ENCODE results near the gene CLTC.
A peak's percentile ranks its signal among the peaks of the same experiment; 100 is the strongest.
"Not testable (repeated sequence)": the region's sequence is repeated elsewhere in the genome, so short reads cannot be mapped to it uniquely, and the experiment has no call there.

Gene CLTC

GRCh38 chr17:59652119-59652518 lies 32.4 kb downstream of the CLTC start:
- TF ChIP-seq CTCF (IDR thresholded peaks at IDR 0.05; ENCODE audit: poor library complexity, severe bottlenecking): no peak
- H3K36me3 ChIP-seq (ENCODE audit: low read depth): peaks cover 96% of the 10 kb centered on the region
- no peak overlapping the region for H3K4me3 ChIP-seq (ENCODE audit: severe bottlenecking)

GRCh38 chr17:59656624-59657023 lies 36.9 kb downstream of the CLTC start:
- H3K9me3 ChIP-seq (ENCODE audit: severe bottlenecking); H3K4me1 ChIP-seq (ENCODE audit: insufficient read depth, poor library complexity, severe bottlenecking); H3K27me3 ChIP-seq (ENCODE audit: insufficient read depth, poor library complexity, severe bottlenecking); H3K27ac ChIP-seq (ENCODE audit: poor library complexity, severe bottlenecking); DNase-seq (ENCODE audit: low spot score); H3K4me3 ChIP-seq (ENCODE audit: severe bottlenecking): not testable (repeated sequence)
- ATAC-seq (ENCODE audit: low read depth): peak; percentile 49; the same call in 2 of the 3 replicates
- H3K36me3 ChIP-seq (ENCODE audit: low read depth): peaks cover 95% of the 10 kb centered on the region

More at GRCh38 chr17:59652119-59652518, 32.4 kb downstream of the CLTC start:
- no peak for ATAC-seq (ENCODE audit: low read depth)
- Histone ChIP-seq H3K9me3 (ENCODE audit: severe bottlenecking) (no peaks in the 10 kb centered on the region), H3K4me1 (ENCODE audit: insufficient read depth, poor library complexity, severe bottlenecking) (no peaks in the 10 kb centered on the region), H3K27ac (ENCODE audit: poor library complexity, severe bottlenecking) (no peak overlapping the region), H3K27me3 (ENCODE audit: insufficient read depth, poor library complexity, severe bottlenecking) (no peaks in the 10 kb centered on the region)
- DNase-seq (ENCODE audit: low spot score): no peak

- H3K4me1 ChIP-seq (ENCODE audit: insufficient read depth, poor library complexity, severe bottlenecking): peaks cover 54% of the 10 kb centered on the region
- H3K9me3 ChIP-seq (ENCODE audit: severe bottlenecking): no peaks in the 10 kb centered on the region
- no peak for DNase-seq (ENCODE audit: low spot score)
- H3K27ac ChIP-seq (ENCODE audit: poor library complexity, severe bottlenecking): peak overlapping the region; percentile 83
- H3K36me3 ChIP-seq (ENCODE audit: low read depth): peaks cover 95% of the 10 kb centered on the region
- H3K27me3 ChIP-seq (ENCODE audit: insufficient read depth, poor library complexity, severe bottlenecking): no peaks in the 10 kb centered on the region
- TF ChIP-seq CTCF (IDR thresholded peaks at IDR 0.05; ENCODE audit: poor library complexity, severe bottlenecking): no peak
- H3K4me3 ChIP-seq (ENCODE audit: severe bottlenecking): no peak overlapping the region
- 0 out of 3 replicates have a peak, but pooled peaks have one; percentile 28 for ATAC-seq (ENCODE audit: low read depth)
These were observed 46.5 kb downstream of the CLTC start for GRCh38 chr17:59666235-59666634.

GRCh38 chr17:59668816-59669215 lies 49.1 kb downstream of the CLTC start:
- Histone ChIP-seq H3K4me3 (ENCODE audit: severe bottlenecking) (no peak overlapping the region), H3K27me3 (ENCODE audit: insufficient read depth, poor library complexity, severe bottlenecking) (no peaks in the 10 kb centered on the region), H3K9me3 (ENCODE audit: severe bottlenecking) (no peaks in the 10 kb centered on the region), H3K27ac (ENCODE audit: poor library complexity, severe bottlenecking) (peak overlapping the region; percentile 83), H3K36me3 (ENCODE audit: low read depth) (peaks cover 95% of the 10 kb centered on the region), H3K4me1 (ENCODE audit: insufficient read depth, poor library complexity, severe bottlenecking) (peaks cover 54% of the 10 kb centered on the region)
- DNase-seq (ENCODE audit: low spot score) (no peak), ATAC-seq (ENCODE audit: low read depth) (peak; percentile 86)
- no peak for TF ChIP-seq CTCF (IDR thresholded peaks at IDR 0.05; ENCODE audit: poor library complexity, severe bottlenecking)

GRCh38 chr17:59669411-59669810 lies 49.7 kb downstream of the CLTC start:
- H3K9me3 ChIP-seq (ENCODE audit: severe bottlenecking): no peaks in the 10 kb centered on the region
- TF ChIP-seq CTCF (IDR thresholded peaks at IDR 0.05; ENCODE audit: poor library complexity, severe bottlenecking): no peak
- no peak for DNase-seq (ENCODE audit: low spot score)
- peak overlapping the region; percentile 83 for H3K27ac ChIP-seq (ENCODE audit: poor library complexity, severe bottlenecking)
- no peak for ATAC-seq (ENCODE audit: low read depth)
- H3K4me1 ChIP-seq (ENCODE audit: insufficient read depth, poor library complexity, severe bottlenecking): peaks cover 54% of the 10 kb centered on the region
- no peaks in the 10 kb centered on the region for H3K27me3 ChIP-seq (ENCODE audit: insufficient read depth, poor library complexity, severe bottlenecking)
- H3K4me3 ChIP-seq (ENCODE audit: severe bottlenecking): no peak overlapping the region
- peaks cover 96% of the 10 kb centered on the region for H3K36me3 ChIP-seq (ENCODE audit: low read depth)
